ENCODE results near the gene ISM1. TPM values are rescaled to one million over a fixed set of nuclear protein-coding genes. Genes with fewer than 3 reads are reported as not detected.

The ISM1 gene
- total and polyA plus RNA-seq, 8 donors = 0.25 to 14.3 (median 0.97) TPM; not detected in 2

- TF ChIP-seq EP300 (IDR thresholded peaks at IDR 0.05) (no peak), POLR2A (IDR thresholded peaks at IDR 0.05) (no peak), CTCF (IDR thresholded peaks at IDR 0.05) (no peak), POLR2AphosphoS5 (IDR thresholded peaks at IDR 0.05) (no peak)
- Histone ChIP-seq H3K27me3 (no peaks in the 10 kb centered on the region), H3K4me3 (no peak overlapping the region), H3K4me1 (no peaks in the 10 kb centered on the region), H3K36me3 (no peaks in the 10 kb centered on the region), H3K27ac (no peak overlapping the region), H3K9me3 (peaks cover 0 to 5% (median 0%) of the 10 kb centered on the region in 4 donors)
- intact Hi-C loops (cut with DNase I; ENCODE audit: low total_unique reads) = loop anchor here (10.0 kb wide), 1 partner anchor 62 kb away; no protein-coding TSS in a partner anchor
- DNase-seq = no peak
- WGBS, 5 donors = 24 to 70% (median 51%) methylated on average over 1 of the region's 1 CpG
These were observed 38.1 kb upstream of the ISM1 start for GRCh38 chr20:13183005-13183404.

GRCh38 chr20:13186043-13186774 is 34.9 kb upstream of the ISM1 start:
- intact Hi-C loops (cut with DNase I; ENCODE audit: low total_unique reads) = loop anchor here (10.0 kb wide), 1 partner anchor 59 kb away; no protein-coding TSS in a partner anchor
- no peak for DNase-seq
- WGBS, 5 donors = 43 to 64% (median 54%) methylated on average over 3 of the region's 3 CpGs

GRCh38 chr20:13187899-13188298 is 33.2 kb upstream of the ISM1 start:
- intact Hi-C loops (cut with DNase I; ENCODE audit: low total_unique reads) = loop anchor here (10.0 kb wide), 1 partner anchor 57 kb away; no protein-coding TSS in a partner anchor
- Histone ChIP-seq H3K9me3 (no peaks in the 10 kb centered on the region), H3K27ac (no peak overlapping the region), H3K4me1 (no peaks in the 10 kb centered on the region), H3K36me3 (no peaks in the 10 kb centered on the region), H3K27me3 (no peaks in the 10 kb centered on the region), H3K4me3 (no peak overlapping the region)
- no peak for TF ChIP-seq POLR2AphosphoS5 (IDR thresholded peaks at IDR 0.05)
- no peak for TF ChIP-seq EP300 (IDR thresholded peaks at IDR 0.05)
- no peak for TF ChIP-seq POLR2A (IDR thresholded peaks at IDR 0.05)
- WGBS, 5 donors = 36 to 65% (median 59%) methylated on average over 2 of the region's 2 CpGs
- no peak for DNase-seq

More at GRCh38 chr20:13186043-13186774, 34.9 kb upstream of the ISM1 start:
- H3K9me3 ChIP-seq = no peaks in the 10 kb centered on the region
- no peaks in the 10 kb centered on the region for H3K36me3 ChIP-seq
- H3K4me1 ChIP-seq = no peaks in the 10 kb centered on the region
- no peaks in the 10 kb centered on the region for H3K27me3 ChIP-seq
- no peak overlapping the region for H3K27ac ChIP-seq
- H3K4me3 ChIP-seq = no peak overlapping the region
- TF ChIP-seq POLR2AphosphoS5 (IDR thresholded peaks at IDR 0.05) = no peak
- TF ChIP-seq POLR2A (IDR thresholded peaks at IDR 0.05) = no peak
- TF ChIP-seq CTCF (IDR thresholded peaks at IDR 0.05) = no peak
- TF ChIP-seq EP300 (IDR thresholded peaks at IDR 0.05) = no peak

GRCh38 chr20:13199279-13199678 is 21.8 kb upstream of the ISM1 start:
- no peak overlapping the region for H3K27ac ChIP-seq
- WGBS, 5 donors = 69 to 82% (median 75%) methylated on average over 2 of the region's 2 CpGs
- no peaks in the 10 kb centered on the region for H3K36me3 ChIP-seq
- no peak for TF ChIP-seq POLR2A (IDR thresholded peaks at IDR 0.05)
- TF ChIP-seq CTCF (IDR thresholded peaks at IDR 0.05) = no peak
- no peak for TF ChIP-seq POLR2AphosphoS5 (IDR thresholded peaks at IDR 0.05)
- TF ChIP-seq EP300 (IDR thresholded peaks at IDR 0.05) = no peak
- DNase-seq = no peak
- intact Hi-C loops (cut with DNase I; ENCODE audit: low total_unique reads) = no loop called here
- no peaks in the 10 kb centered on the region for H3K4me1 ChIP-seq
- no peaks in the 10 kb centered on the region for H3K27me3 ChIP-seq
- no peak overlapping the region for H3K4me3 ChIP-seq
- no peaks in the 10 kb centered on the region for H3K9me3 ChIP-seq

All from stomach (tissue), 9 donors.